RWPE2 (cell line): Measurements from ENCODE around the gene LIPC.

Experiments
- ATAC-seq: fragments of 200-7000 bp; cut with Tn5 transposase; 3 replicates; pipeline ENCODE4 v1.9.1; 2021; ENCODE audit warnings: low read depth
- DNase-seq: peaks from one replicate; pipeline ENCODE4 v3.0.0-alpha.2; 2020; ENCODE audit warnings: low spot score
- H3K27ac ChIP-seq: fragments of 450-650 bp; 2 replicates; pipeline ENCODE4 v1.5.1; 2017; ENCODE audit warnings: mild to moderate bottlenecking; ENCODE audit not compliant: poor library complexity, severe bottlenecking
- H3K27me3 ChIP-seq: fragments of 250-450 bp; sonication (Bioruptor Pico); 2 replicates; pipeline ENCODE4 v1.5.1; 2021; ENCODE audit warnings: mild to moderate bottlenecking, moderate library complexity; ENCODE audit not compliant: insufficient read depth, poor library complexity, severe bottlenecking
- H3K36me3 ChIP-seq: fragments of 250-450 bp; sonication (Bioruptor Pico); 2 replicates; pipeline ENCODE4 v1.5.1; 2020; ENCODE audit warnings: low read depth, mild to moderate bottlenecking, moderate library complexity
- H3K4me1 ChIP-seq: fragments of 250-450 bp; sonication (Bioruptor Pico); 2 replicates; pipeline ENCODE4 v1.5.1; 2021; ENCODE audit warnings: mild to moderate bottlenecking, moderate library complexity; ENCODE audit not compliant: insufficient read depth, poor library complexity, severe bottlenecking
- H3K4me3 ChIP-seq: fragments of 250-450 bp; sonication (Bioruptor Pico); 2 replicates; pipeline ENCODE4 v1.5.1; 2021; ENCODE audit warnings: mild to moderate bottlenecking, moderate library complexity; ENCODE audit not compliant: severe bottlenecking
- H3K9me3 ChIP-seq: fragments of 250-450 bp; sonication (Bioruptor Pico); 2 replicates; pipeline ENCODE4 v1.5.1; 2021; ENCODE audit warnings: mild to moderate bottlenecking, moderate library complexity; ENCODE audit not compliant: severe bottlenecking
- CTCF ChIP-seq: fragments of 450-650 bp; IDR thresholded peaks from one replicate; pipeline ENCODE4 v1.5.1; 2017; ENCODE audit warnings: mild to moderate bottlenecking, moderate library complexity; ENCODE audit not compliant: poor library complexity, severe bottlenecking

The LIPC gene

DNA sequence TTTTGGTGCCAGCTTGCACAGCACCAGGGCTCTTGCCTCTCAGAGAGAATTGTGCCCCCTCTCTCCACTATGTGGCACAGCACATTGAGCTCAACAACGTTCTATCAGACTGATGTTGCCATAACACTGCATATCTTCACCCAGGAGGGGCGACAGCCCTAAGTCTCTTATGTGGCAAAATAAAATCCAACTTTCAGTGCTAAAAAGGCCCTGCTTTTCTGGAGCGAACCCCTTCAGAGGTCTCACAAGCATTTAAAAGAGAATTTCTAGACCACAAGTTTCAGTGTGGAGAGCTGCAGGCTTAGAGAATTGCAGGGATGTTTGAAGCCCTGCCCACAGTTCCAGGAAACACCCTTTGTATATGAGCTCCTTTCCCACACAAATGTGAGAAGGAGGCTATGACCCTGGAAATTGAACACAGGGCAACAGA lies 85.5 kb downstream of the LIPC start:
- Histone ChIP-seq H3K4me1 (peaks cover 11% of the 10 kb centered on the region), H3K9me3 (no peaks in the 10 kb centered on the region), H3K27ac (no peak overlapping the region), H3K36me3 (no peaks in the 10 kb centered on the region), H3K4me3 (no peak overlapping the region), H3K27me3 (no peaks in the 10 kb centered on the region)
- no peak for TF ChIP-seq CTCF
- DNase-seq (no peak), ATAC-seq (no peak)

DNA sequence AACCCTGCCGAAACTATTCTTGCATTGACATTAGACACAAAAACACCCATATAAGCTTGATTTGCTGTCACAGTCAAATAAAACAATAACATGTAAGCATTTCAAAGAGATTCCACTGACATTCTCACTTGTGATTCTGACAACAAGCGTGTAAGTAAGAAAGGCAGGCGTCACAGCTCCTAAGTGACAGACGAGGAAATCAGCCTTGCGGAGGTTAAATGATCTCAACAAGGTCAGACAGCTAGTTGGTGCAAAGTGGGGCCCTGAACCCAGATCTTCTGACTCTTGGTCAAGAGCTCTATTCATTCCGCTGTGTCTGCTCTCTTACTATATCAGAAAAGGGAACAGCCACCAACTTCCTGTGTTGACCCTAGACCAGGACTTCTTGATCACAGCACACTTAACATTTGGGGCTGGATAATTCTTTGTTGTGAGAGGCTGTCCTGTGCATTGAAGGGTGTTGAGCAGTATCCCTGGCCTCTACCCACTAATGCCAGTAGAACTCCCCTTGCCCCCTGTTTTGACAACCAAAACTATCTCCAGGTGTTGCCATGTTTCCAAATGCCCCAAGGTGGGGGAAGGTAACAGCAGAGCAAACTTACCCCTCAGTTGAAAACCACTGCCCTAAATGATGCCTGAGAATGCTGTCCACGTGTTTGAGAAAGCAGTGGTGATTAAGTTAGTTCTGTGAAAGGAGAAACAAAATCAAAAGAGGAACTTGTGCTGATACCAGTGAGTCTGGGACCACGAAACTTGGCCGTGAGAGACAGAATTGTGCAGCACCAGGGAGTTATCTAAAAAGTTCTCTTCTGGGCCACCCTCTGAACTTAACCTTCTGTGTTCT lies 86.1 kb downstream of the LIPC start:
- H3K9me3 ChIP-seq: no peaks in the 10 kb centered on the region
- no peak overlapping the region for H3K4me3 ChIP-seq
- no peak for ATAC-seq
- no peak for TF ChIP-seq CTCF
- no peaks in the 10 kb centered on the region for H3K36me3 ChIP-seq
- H3K4me1 ChIP-seq: peaks cover 11% of the 10 kb centered on the region
- DNase-seq: no peak
- H3K27ac ChIP-seq: no peak overlapping the region
- H3K27me3 ChIP-seq: no peaks in the 10 kb centered on the region

GRCh38 chr15:58518626-58519025 lies 86.8 kb downstream of the LIPC start:
- Histone ChIP-seq H3K4me3 (no peak overlapping the region), H3K36me3 (no peaks in the 10 kb centered on the region), H3K4me1 (peaks cover 11% of the 10 kb centered on the region), H3K27ac (no peak overlapping the region), H3K9me3 (no peaks in the 10 kb centered on the region), H3K27me3 (no peaks in the 10 kb centered on the region)
- TF ChIP-seq CTCF: no peak
- no peak for DNase-seq
- no peak for ATAC-seq

- peaks cover 11% of the 10 kb centered on the region for H3K4me1 ChIP-seq
- no peaks in the 10 kb centered on the region for H3K27me3 ChIP-seq
- no peaks in the 10 kb centered on the region for H3K9me3 ChIP-seq
- no peak overlapping the region for H3K4me3 ChIP-seq
- TF ChIP-seq CTCF: no peak
- no peak overlapping the region for H3K27ac ChIP-seq
- DNase-seq (no peak), ATAC-seq (no peak)
- H3K36me3 ChIP-seq: no peaks in the 10 kb centered on the region
Observed at GRCh38 chr15:58519516-58519915, 87.7 kb downstream of the LIPC start.

DNA sequence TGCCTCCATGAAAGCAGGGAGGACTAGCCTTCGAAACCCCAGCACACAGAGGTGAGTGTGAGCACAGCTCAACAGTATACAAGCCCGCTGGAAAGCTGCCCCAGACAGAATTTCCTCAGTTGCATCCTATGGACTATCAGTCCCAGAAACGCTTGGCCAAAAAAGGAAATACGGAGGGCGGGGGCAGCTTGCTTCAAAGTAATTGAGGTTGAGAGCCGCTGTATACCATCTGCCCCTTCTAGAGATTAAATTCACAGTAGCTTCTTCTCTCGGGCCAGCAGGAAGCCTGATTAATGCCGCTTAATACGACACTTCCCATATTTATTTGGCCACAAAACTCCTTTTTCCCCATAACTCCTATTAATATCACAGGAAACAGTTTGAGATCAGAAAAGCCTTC lies 88.7 kb downstream of the LIPC start:
- H3K27me3 ChIP-seq: no peaks in the 10 kb centered on the region
- ATAC-seq: no peak
- H3K4me1 ChIP-seq: peaks cover 11% of the 10 kb centered on the region
- H3K9me3 ChIP-seq: no peaks in the 10 kb centered on the region
- no peak for DNase-seq
- no peak for TF ChIP-seq CTCF
- H3K36me3 ChIP-seq: no peaks in the 10 kb centered on the region
- no peak overlapping the region for H3K27ac ChIP-seq
- H3K4me3 ChIP-seq: no peak overlapping the region
